Kidney glomerular epithelial cell (primary cell): ENCODE data around the gene JAML.
"Not testable (repeated sequence)": the region's sequence is repeated elsewhere in the genome, so short reads cannot be mapped to it uniquely, and the experiment has no call there.

Experiments
- DNase-seq: peaks from one replicate; lab custom pipeline; 2025; lab: John Stamatoyannopoulos, UW

The JAML gene

GRCh38 chr11:118193910-118194566, 30.8 kb downstream of the JAML start:
- no peak for DNase-seq

- not testable (repeated sequence) for DNase-seq
Measured at GRCh38 chr11:118192817-118193216, 32.0 kb downstream of the JAML start.

GRCh38 chr11:118190942-118191506, 33.8 kb downstream of the JAML start:
- not testable (repeated sequence) for DNase-seq

GRCh38 chr11:118186346-118187107, 38.3 kb downstream of the JAML start:
- no peak for DNase-seq

GRCh38 chr11:118184784-118185579, 39.8 kb downstream of the JAML start:
- no peak for DNase-seq

- not testable (repeated sequence) for DNase-seq
Measured at GRCh38 chr11:118183691-118184090, 41.1 kb downstream of the JAML start.

- DNase-seq, result peak; percentile 65
Measured at GRCh38 chr11:118180300-118180703, 44.5 kb downstream of the JAML start.

GRCh38 chr11:118176778-118177134, 48.1 kb downstream of the JAML start:
- no peak for DNase-seq

GRCh38 chr11:118175993-118176777, 48.6 kb downstream of the JAML start, which contains the start of gene SCN2B:
Gene SCN2B (minus strand): TSS chr11:118176639. CDS start chr11:118176431, 208 bp downstream.
- DNase-seq, result peak; percentile 47

- peak; percentile 85 for DNase-seq
Measured at GRCh38 chr11:118175031-118175992, 49.5 kb downstream of the JAML start.

GRCh38 chr11:118174006-118174567, 50.7 kb downstream of the JAML start:
- no peak for DNase-seq

- DNase-seq, result no peak
Measured at GRCh38 chr11:118172356-118172755, 52.5 kb downstream of the JAML start.

- peak; percentile 50 for DNase-seq
Measured at GRCh38 chr11:118171269-118172062, 53.3 kb downstream of the JAML start.

GRCh38 chr11:118170882-118171268, 53.9 kb downstream of the JAML start:
- DNase-seq, result no peak

GRCh38 chr11:118170231-118170630, 54.6 kb downstream of the JAML start:
- no peak for DNase-seq

- no peak for DNase-seq
Measured at GRCh38 chr11:118169300-118170140, 55.3 kb downstream of the JAML start.

GRCh38 chr11:118168751-118169150, 56.1 kb downstream of the JAML start:
- no peak for DNase-seq

- no peak for DNase-seq
Measured at GRCh38 chr11:118168316-118168715, 56.5 kb downstream of the JAML start.
